Parathyroid adenoma (tissue), 2 donors: ENCODE results near the gene SHISA9.

Experiments
- H2AFZ ChIP-seq: fragments of 300-600 bp; sonication (generic); one replicate; pipeline ENCODE4 v1.7.0; 2017; ENCODE audit warnings: antibody characterized with exemption, mild to moderate bottlenecking
- H3K27ac ChIP-seq: fragments of 300-600 bp; sonication (generic); one replicate; pipeline ENCODE4 v1.7.0; 2017
- H3K27me3 ChIP-seq: fragments of 300-600 bp; sonication (generic); one replicate; pipeline ENCODE4 v1.7.0; 2017; ENCODE audit warnings: low read length; ENCODE audit not compliant: control insufficient read depth, insufficient read depth
- H3K36me3 ChIP-seq: fragments of 300-600 bp; sonication (generic); one replicate; pipeline ENCODE4 v1.7.0; 2017; ENCODE audit warnings: low read length; ENCODE audit not compliant: control insufficient read depth, insufficient read depth
- H3K4me1 ChIP-seq: fragments of 300-600 bp; sonication (generic); one replicate; pipeline ENCODE4 v1.7.0; 2017; ENCODE audit warnings: control low read depth
- H3K4me2 ChIP-seq: fragments of 300-600 bp; sonication (generic); one replicate; pipeline ENCODE4 v1.7.0; 2017; ENCODE audit warnings: low read length
- H3K4me3 ChIP-seq: fragments of 300-600 bp; sonication (generic); one replicate; pipeline ENCODE4 v1.7.0; 2017; ENCODE audit warnings: low read depth, low read length
- H3K79me2 ChIP-seq: fragments of 300-600 bp; sonication (generic); one replicate; pipeline ENCODE4 v1.7.0; 2017; ENCODE audit warnings: control low read depth
- H3K9ac ChIP-seq: fragments of 300-600 bp; sonication (generic); one replicate; pipeline ENCODE4 v1.7.0; 2017; ENCODE audit warnings: mild to moderate bottlenecking
- H3K9me3 ChIP-seq: fragments of 300-600 bp; sonication (generic); one replicate; pipeline ENCODE4 v1.7.0; 2017; ENCODE audit warnings: low read length; ENCODE audit not compliant: control insufficient read depth
- TF ChIP-seq, protein P1 (sequence below): fragments of 300-600 bp; sonication (generic); IDR thresholded peaks from one replicate; pipeline ENCODE4 v1.7.0; 2017; ENCODE audit warnings: antibody characterized with exemption, mild to moderate bottlenecking
- donor health status: primary hyperparathyroidism.

Gene SHISA9

DNA sequence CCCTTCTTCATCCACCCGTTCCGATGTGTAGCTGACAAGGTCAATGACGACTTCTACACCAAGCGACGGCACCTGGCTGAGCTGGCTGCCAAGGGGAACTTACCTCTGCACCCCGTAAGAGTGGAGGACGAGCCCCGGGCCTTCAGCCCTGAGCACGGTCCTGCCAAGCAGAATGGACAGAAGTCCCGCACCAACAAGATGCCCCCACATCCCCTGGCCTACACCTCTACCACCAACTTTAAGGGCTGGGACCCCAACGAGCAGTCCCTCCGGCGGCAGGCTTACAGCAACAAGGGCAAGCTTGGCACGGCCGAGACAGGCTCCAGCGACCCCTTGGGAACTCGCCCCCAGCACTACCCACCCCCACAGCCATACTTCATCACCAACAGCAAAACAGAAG is 333.6 kb downstream of the SHISA9 start:
- H3K27ac ChIP-seq: no peak overlapping the region
- no peaks in the 10 kb centered on the region for H3K27me3 ChIP-seq
- no peak overlapping the region for H3K9ac ChIP-seq
- no peaks in the 10 kb centered on the region for H3K9me3 ChIP-seq
- no peaks in the 10 kb centered on the region for H3K79me2 ChIP-seq
- H2AFZ ChIP-seq: no peak overlapping the region
- TF ChIP-seq, protein P1, sequence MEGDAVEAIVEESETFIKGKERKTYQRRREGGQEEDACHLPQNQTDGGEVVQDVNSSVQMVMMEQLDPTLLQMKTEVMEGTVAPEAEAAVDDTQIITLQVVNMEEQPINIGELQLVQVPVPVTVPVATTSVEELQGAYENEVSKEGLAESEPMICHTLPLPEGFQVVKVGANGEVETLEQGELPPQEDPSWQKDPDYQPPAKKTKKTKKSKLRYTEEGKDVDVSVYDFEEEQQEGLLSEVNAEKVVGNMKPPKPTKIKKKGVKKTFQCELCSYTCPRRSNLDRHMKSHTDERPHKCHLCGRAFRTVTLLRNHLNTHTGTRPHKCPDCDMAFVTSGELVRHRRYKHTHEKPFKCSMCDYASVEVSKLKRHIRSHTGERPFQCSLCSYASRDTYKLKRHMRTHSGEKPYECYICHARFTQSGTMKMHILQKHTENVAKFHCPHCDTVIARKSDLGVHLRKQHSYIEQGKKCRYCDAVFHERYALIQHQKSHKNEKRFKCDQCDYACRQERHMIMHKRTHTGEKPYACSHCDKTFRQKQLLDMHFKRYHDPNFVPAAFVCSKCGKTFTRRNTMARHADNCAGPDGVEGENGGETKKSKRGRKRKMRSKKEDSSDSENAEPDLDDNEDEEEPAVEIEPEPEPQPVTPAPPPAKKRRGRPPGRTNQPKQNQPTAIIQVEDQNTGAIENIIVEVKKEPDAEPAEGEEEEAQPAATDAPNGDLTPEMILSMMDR: no peak
- no peak overlapping the region for H3K4me2 ChIP-seq
- H3K4me3 ChIP-seq: no peak overlapping the region
- H3K36me3 ChIP-seq: no peaks in the 10 kb centered on the region
- no peaks in the 10 kb centered on the region for H3K4me1 ChIP-seq

DNA sequence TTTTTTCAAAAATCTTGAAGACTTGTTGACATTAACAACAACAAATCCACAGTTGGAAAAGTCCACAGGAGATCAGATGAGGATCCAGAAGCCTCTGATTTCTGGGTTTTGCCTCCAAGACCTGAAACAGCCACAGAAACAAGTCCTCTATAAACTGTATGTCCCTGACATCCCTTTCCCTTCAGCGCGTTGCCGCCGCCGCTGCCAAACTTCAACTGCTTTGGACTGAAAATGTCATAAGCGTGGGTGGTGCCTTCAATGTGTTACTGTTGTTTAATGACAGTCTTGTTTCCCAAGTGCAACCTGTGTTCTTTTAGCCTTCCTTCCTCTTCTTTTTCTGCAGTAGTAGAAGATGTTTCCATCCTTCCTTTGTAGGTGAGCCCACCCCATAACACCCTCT is 334.9 kb downstream of the SHISA9 start:
- Histone ChIP-seq H3K9me3 (no peaks in the 10 kb centered on the region), H3K9ac (no peak overlapping the region), H3K4me3 (no peak overlapping the region), H2AFZ (no peak overlapping the region), H3K36me3 (no peaks in the 10 kb centered on the region), H3K4me2 (no peak overlapping the region), H3K27ac (no peak overlapping the region), H3K79me2 (no peaks in the 10 kb centered on the region), H3K4me1 (no peaks in the 10 kb centered on the region), H3K27me3 (no peaks in the 10 kb centered on the region)
- TF ChIP-seq, protein P1: no peak

DNA sequence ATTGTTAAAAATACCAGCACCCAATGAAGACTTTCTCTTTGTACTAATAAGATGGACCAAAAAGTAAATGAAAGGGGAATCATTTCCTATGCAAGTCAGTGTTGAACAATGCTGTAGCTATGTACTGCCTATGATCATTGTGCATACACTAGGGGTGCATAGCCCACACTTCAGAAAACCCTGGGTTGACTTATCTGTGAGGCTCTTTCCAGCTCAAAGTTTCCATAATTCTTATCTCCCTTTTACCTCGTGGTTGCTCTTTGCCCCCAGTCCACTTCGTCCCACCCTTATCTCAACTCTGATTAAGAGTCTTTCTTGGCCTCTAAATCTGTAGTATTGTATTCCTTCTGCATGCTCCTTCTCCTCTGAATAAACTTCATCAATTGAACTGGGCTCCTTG is 336.8 kb downstream of the SHISA9 start:
- no peak overlapping the region for H3K27ac ChIP-seq
- H3K79me2 ChIP-seq: no peaks in the 10 kb centered on the region
- TF ChIP-seq, protein P1: no peak
- H3K4me2 ChIP-seq: no peak overlapping the region
- H3K4me3 ChIP-seq: no peak overlapping the region
- no peaks in the 10 kb centered on the region for H3K4me1 ChIP-seq
- H2AFZ ChIP-seq: no peak overlapping the region
- no peak overlapping the region for H3K9ac ChIP-seq
- no peaks in the 10 kb centered on the region for H3K27me3 ChIP-seq
- no peaks in the 10 kb centered on the region for H3K9me3 ChIP-seq
- H3K36me3 ChIP-seq: no peaks in the 10 kb centered on the region

DNA sequence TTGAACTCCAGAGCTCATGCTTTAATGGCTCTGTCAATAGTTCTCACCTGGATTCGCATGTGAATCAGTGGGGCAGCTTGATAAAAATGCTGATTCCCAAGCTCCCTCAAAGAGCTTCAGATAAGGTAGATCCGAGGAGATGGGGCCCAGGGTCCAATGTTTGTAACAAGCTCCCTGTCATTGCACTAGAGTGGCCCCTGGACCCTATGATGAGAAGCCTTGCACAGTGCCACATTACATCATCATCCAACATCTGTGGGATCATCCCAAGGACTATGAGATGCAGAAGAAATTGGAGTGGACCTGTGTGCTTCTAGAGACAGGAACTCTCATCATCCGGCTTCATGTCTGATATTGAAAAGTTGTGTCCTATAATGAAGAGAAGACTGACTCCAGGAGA is 340.8 kb downstream of the SHISA9 start:
- Histone ChIP-seq H3K27me3 (no peaks in the 10 kb centered on the region), H3K9me3 (no peaks in the 10 kb centered on the region), H3K36me3 (no peaks in the 10 kb centered on the region), H3K4me3 (no peak overlapping the region), H3K4me1 (no peaks in the 10 kb centered on the region), H3K27ac (no peak overlapping the region), H3K9ac (no peak overlapping the region), H2AFZ (no peak overlapping the region), H3K4me2 (no peak overlapping the region), H3K79me2 (no peaks in the 10 kb centered on the region)
- TF ChIP-seq, protein P1: no peak

DNA sequence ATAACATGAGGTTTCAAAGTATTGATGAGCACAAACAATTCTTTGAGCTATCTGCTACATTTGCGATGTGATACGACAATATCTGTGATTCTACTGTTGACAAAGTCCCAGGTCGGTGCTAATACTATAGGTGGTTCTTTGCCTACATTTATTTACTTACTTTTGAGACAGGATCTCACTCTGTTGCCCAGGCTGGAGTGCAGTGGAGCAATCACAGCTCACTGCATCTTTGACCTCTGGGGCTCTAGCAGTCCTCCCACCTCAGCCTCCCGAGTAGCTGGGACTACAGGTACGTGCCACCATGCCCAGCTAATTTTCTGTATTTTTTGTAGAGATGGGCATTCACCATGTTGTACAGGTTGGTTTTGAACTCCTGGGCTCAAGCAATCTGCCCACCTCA is 343.4 kb downstream of the SHISA9 start:
- Histone ChIP-seq H3K4me3 (no peak overlapping the region), H3K9me3 (no peaks in the 10 kb centered on the region), H3K4me1 (no peaks in the 10 kb centered on the region), H3K79me2 (no peaks in the 10 kb centered on the region), H3K4me2 (no peak overlapping the region), H2AFZ (no peak overlapping the region), H3K27ac (no peak overlapping the region), H3K9ac (no peak overlapping the region), H3K36me3 (no peaks in the 10 kb centered on the region), H3K27me3 (no peaks in the 10 kb centered on the region)
- TF ChIP-seq, protein P1: no peak
